Upper lobe of left lung (tissue), 6 donors: ENCODE measurements around the gene KRTAP5-8. TPM values are rescaled to one million over a fixed set of nuclear protein-coding genes. Genes with fewer than 3 reads are reported as not detected.

Experiments used
- ATAC-seq, 2 donors: fragments of 200-7000 bp; cut with Tn5 transposase; one replicate each; pipeline ENCODE4 v1.9.1; 2022; ENCODE audit warnings: mild to moderate bottlenecking in 2 of 2, moderate library complexity in 2 of 2; ENCODE audit not compliant: low FRiP score in 2 of 2
- DNase-seq, 2 donors: peaks; one replicate each; pipeline ENCODE4 v3.0.0-alpha.2; 2019 to 2020
- H3K27ac ChIP-seq, 4 donors: fragments of 200-600 bp; sonication (generic); one replicate each; pipeline ENCODE4 v1.5.1; 2016 to 2019
- H3K27me3 ChIP-seq, 4 donors: fragments of 200-600 bp; sonication (generic); one replicate each; pipeline ENCODE4 v1.5.1; 2017 to 2019
- H3K36me3 ChIP-seq, 4 donors: fragments of 200-600 bp; sonication (generic); one replicate each; pipeline ENCODE4 v1.5.1; 2016 to 2019
- H3K4me1 ChIP-seq, 4 donors: fragments of 200-600 bp; sonication (generic); one replicate each; pipeline ENCODE4 v1.5.1; 2018 to 2019
- H3K4me3 ChIP-seq, 4 donors: fragments of 200-600 bp; sonication (generic); one replicate each; pipeline ENCODE4 v1.5.1; 2017 to 2019; ENCODE audit warnings: mild to moderate bottlenecking in 2 of 4, moderate library complexity in 1 of 4
- H3K9me3 ChIP-seq, 4 donors: fragments of 200-600 bp; sonication (generic); one replicate each; pipeline ENCODE4 v1.5.1; 2018 to 2019
- EP300 ChIP-seq, 4 donors: sonication (generic); formaldehyde crosslinking; IDR thresholded peaks; one replicate each; pipeline ENCODE4 v1.5.1; 2017; ENCODE audit warnings: antibody characterized with exemption in 4 of 4, control low read depth in 2 of 4
- POLR2A ChIP-seq, 4 donors: fragments of 450-650 bp; IDR thresholded peaks; one replicate each; pipeline ENCODE4 v1.5.1; 2016 to 2017; ENCODE audit warnings: antibody characterized with exemption in 4 of 4, mild to moderate bottlenecking in 2 of 4
- POLR2AphosphoS5 ChIP-seq, 2 donors: sonication (generic); formaldehyde crosslinking; IDR thresholded peaks; one replicate each; pipeline ENCODE4 v1.5.1; 2017; ENCODE audit warnings: antibody characterized with exemption in 2 of 2
- WGBS, 2 donors: methylation state at CpG; one replicate each; pipeline ENCODE4 v1.1.5; 2017 to 2018; 5-methylcytosine and 5-hydroxymethylcytosine counted together
- total RNA-seq, 6 donors: library from RNA; depleted of rRNA in 4 of 6; stranded (reverse); fragments of >200 nt in 4 of 6; gene quantifications; one replicate each; pipeline versions ENCODE4 v1.1.0 to v1.2.1, GENCODE V29; 2016 to 2021
- TF ChIP-seq, protein P1 (sequence below), 6 experiments: fragments of 450-650 bp in 4 of 6; fragments of 200-600 bp in 2 of 6; sonication (generic) in 2 of 6; IDR thresholded peaks; one replicate each; pipeline ENCODE4 v1.5.1; 2016 to 2019; ENCODE audit warnings: antibody characterized with exemption in 6 of 6
- donor health status: DM: no; HTN: no; CAD: no; lungs with moderate emphysema.
- donor health status: DM: no; HTN: yes; CAD: no; lungs with severe emphysema.

Gene KRTAP5-8
- total RNA-seq, 6 donors from 2014 or later: 0.23 to 7.3 (median 0.71) TPM; not detected in 2

GRCh38 chr11:71542879-71543777 is 5.3 kb downstream of the KRTAP5-8 start:
- 80 to 82% methylated on average over 12 to 15 of the region's 15 CpGs for WGBS, 2 donors
- no peak for ATAC-seq

DNA sequence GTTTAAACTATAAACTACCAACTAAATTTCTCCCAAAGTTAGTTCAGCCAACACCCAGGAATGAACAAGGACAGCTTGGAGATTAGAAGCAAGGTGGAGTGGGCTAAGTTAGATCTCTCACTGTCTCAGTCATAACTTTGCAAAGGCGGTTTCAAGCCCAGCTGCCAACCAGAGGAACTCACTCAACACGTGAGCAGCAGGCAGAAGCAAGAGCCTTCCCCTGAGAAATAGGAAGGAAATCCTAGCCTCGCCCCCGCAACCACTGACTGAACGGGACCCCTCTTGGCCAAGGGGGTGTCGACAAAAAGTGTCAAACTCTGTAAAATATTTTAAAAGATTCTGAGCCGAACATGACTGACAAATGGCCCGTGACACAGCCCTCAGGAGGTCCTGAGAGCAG is 6.0 kb downstream of the KRTAP5-8 start:
- TF ChIP-seq EP300 (IDR thresholded peaks at IDR 0.05): no peak
- no peak for TF ChIP-seq POLR2A (IDR thresholded peaks at IDR 0.05)
- TF ChIP-seq POLR2AphosphoS5 (IDR thresholded peaks at IDR 0.05): no peak
- TF ChIP-seq, protein P1, sequence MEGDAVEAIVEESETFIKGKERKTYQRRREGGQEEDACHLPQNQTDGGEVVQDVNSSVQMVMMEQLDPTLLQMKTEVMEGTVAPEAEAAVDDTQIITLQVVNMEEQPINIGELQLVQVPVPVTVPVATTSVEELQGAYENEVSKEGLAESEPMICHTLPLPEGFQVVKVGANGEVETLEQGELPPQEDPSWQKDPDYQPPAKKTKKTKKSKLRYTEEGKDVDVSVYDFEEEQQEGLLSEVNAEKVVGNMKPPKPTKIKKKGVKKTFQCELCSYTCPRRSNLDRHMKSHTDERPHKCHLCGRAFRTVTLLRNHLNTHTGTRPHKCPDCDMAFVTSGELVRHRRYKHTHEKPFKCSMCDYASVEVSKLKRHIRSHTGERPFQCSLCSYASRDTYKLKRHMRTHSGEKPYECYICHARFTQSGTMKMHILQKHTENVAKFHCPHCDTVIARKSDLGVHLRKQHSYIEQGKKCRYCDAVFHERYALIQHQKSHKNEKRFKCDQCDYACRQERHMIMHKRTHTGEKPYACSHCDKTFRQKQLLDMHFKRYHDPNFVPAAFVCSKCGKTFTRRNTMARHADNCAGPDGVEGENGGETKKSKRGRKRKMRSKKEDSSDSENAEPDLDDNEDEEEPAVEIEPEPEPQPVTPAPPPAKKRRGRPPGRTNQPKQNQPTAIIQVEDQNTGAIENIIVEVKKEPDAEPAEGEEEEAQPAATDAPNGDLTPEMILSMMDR (IDR thresholded peaks at IDR 0.05): no peak
- WGBS, 2 donors: 45 to 53% methylated on average over 7 to 8 of the region's 8 CpGs
- H3K4me3 ChIP-seq: no peak overlapping the region
- H3K9me3 ChIP-seq: no peaks in the 10 kb centered on the region
- no peak overlapping the region for H3K27ac ChIP-seq
- DNase-seq (no peak), ATAC-seq (no peak)
- no peaks in the 10 kb centered on the region for H3K4me1 ChIP-seq
- no peaks in the 10 kb centered on the region for H3K27me3 ChIP-seq
- no peaks in the 10 kb centered on the region for H3K36me3 ChIP-seq

More at GRCh38 chr11:71542879-71543777, 5.3 kb downstream of the KRTAP5-8 start:
- H3K9me3 ChIP-seq: no peaks in the 10 kb centered on the region
- TF ChIP-seq, protein P1 (IDR thresholded peaks at IDR 0.05): no peak
- no peak for TF ChIP-seq POLR2A (IDR thresholded peaks at IDR 0.05)
- no peak for TF ChIP-seq POLR2AphosphoS5 (IDR thresholded peaks at IDR 0.05)
- TF ChIP-seq EP300 (IDR thresholded peaks at IDR 0.05): no peak
- no peaks in the 10 kb centered on the region for H3K27me3 ChIP-seq
- H3K27ac ChIP-seq: no peak overlapping the region
- H3K4me3 ChIP-seq: no peak overlapping the region
- no peaks in the 10 kb centered on the region for H3K4me1 ChIP-seq
- DNase-seq: no peak
- H3K36me3 ChIP-seq: no peaks in the 10 kb centered on the region

DNA sequence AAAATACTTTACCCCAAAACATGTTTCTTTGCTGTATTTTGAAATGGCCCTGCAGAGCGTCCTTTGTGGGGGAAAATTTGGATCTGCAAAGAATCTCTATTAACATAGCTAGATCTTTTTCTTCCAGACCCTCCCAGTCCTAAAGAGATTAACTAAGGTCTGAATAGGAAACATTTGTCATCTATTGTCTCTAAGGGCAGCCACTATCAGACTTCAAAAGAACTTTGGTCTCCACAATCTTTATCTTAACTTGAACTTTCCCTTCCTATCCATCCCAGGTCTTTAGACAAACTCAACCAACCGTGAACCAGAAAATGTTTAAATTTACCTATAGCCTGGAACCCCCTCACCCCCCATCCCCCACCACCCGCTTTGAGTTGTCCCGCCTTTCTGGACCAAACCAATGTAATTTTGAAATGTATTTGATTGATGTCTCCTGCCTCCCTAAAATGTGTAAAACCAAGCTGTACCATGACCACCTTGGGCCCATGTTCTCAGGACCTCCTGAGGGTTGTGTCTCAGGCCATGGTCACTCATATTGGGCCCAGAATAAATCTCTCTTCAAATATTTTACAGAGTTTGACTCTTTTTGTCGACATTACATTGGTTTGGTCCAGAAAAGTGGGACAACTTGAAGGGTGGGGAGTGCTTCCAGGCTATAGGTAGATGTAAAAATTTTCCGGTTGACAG is 6.8 kb downstream of the KRTAP5-8 start:
- Histone ChIP-seq H3K9me3 (no peaks in the 10 kb centered on the region), H3K36me3 (no peaks in the 10 kb centered on the region), H3K27ac (no peak overlapping the region), H3K27me3 (no peaks in the 10 kb centered on the region), H3K4me1 (no peaks in the 10 kb centered on the region), H3K4me3 (no peak overlapping the region)
- no peak for ATAC-seq
- DNase-seq: no peak
- 78 to 84% methylated on average over 6 of the region's 6 CpGs for WGBS, 2 donors
- TF ChIP-seq POLR2AphosphoS5 (IDR thresholded peaks at IDR 0.05) (no peak), POLR2A (IDR thresholded peaks at IDR 0.05) (no peak), EP300 (IDR thresholded peaks at IDR 0.05) (no peak)
- TF ChIP-seq, protein P1 (IDR thresholded peaks at IDR 0.05): no peak

GRCh38 chr11:71545405-71545966 is 7.7 kb downstream of the KRTAP5-8 start:
- no peaks in the 10 kb centered on the region for H3K9me3 ChIP-seq
- 73 to 79% methylated on average over 7 to 12 of the region's 12 CpGs for WGBS, 2 donors
- no peak overlapping the region for H3K27ac ChIP-seq
- H3K36me3 ChIP-seq: no peaks in the 10 kb centered on the region
- DNase-seq: no peak
- no peak overlapping the region for H3K4me3 ChIP-seq
- H3K27me3 ChIP-seq: no peaks in the 10 kb centered on the region
- no peak for TF ChIP-seq EP300 (IDR thresholded peaks at IDR 0.05)
- no peak for TF ChIP-seq POLR2A (IDR thresholded peaks at IDR 0.05)
- TF ChIP-seq, protein P1 (IDR thresholded peaks at IDR 0.05): no peak
- TF ChIP-seq POLR2AphosphoS5 (IDR thresholded peaks at IDR 0.05): no peak
- no peaks in the 10 kb centered on the region for H3K4me1 ChIP-seq
- no peak for ATAC-seq
